Nasal cavity respiratory epithelium epithelial cell of viscerocranial mucosa (primary cell): ENCODE data around the gene KRTAP13-3. TPM values are rescaled to one million over a fixed set of nuclear protein-coding genes. Genes with fewer than 3 reads are reported as not detected.

Experiments
- total RNA-seq: library from RNA; depleted of rRNA; stranded (reverse); fragments of >200 nt; gene quantifications from 2 replicates; pipeline ENCODE4 v1.2.3, GENCODE V29; 2014

The KRTAP13-3 gene
- not detected in 2 replicates for total RNA-seq

GRCh38 chr21:30425826-30426225 is at the start of gene KRTAP13-3:
Gene KRTAP13-3, minus strand, starts transcription at chr21:30425926. Its CDS starts 14 bp downstream, at chr21:30425912.

GRCh38 chr21:30439975-30440374 is 14.2 kb upstream of the KRTAP13-3 start, which contains the start of gene KRTAP15-1:
Gene KRTAP15-1, plus strand, starts transcription at chr21:30440275. Its CDS starts 53 bp downstream, at chr21:30440328.

GRCh38 chr21:30430170-30430655 is 4.5 kb upstream of the KRTAP13-3 start, which contains the start of gene KRTAP13-4:
Gene KRTAP13-4, plus strand, starts transcription at chr21:30430220. Its CDS starts 56 bp downstream, at chr21:30430276.

GRCh38 chr21:30395731-30396130 is 30.0 kb downstream of the KRTAP13-3 start, which contains the start of gene KRTAP13-1:
Gene KRTAP13-1, plus strand, starts transcription at chr21:30396031. Its CDS starts 56 bp downstream, at chr21:30396087.

Other genes starting within 250 kb of the KRTAP13-3 start
- gene CLDN8, start 209.8 kb downstream of the KRTAP13-3 start, total RNA-seq, result 0.14 TPM in 1 of 2 replicates, not detected in the other
- gene KRTAP24-1, start 143.0 kb downstream of the KRTAP13-3 start, total RNA-seq, result not detected in 2 replicates
- gene KRTAP25-1, start 136.4 kb downstream of the KRTAP13-3 start, total RNA-seq, result not detected in 2 replicates
- not detected in 2 replicates for gene KRTAP26-1, start 105.6 kb downstream of the KRTAP13-3 start, total RNA-seq
- not detected in 2 replicates for gene KRTAP27-1, start 88.2 kb downstream of the KRTAP13-3 start, total RNA-seq
- not detected in 2 replicates for gene KRTAP23-1, start 77.3 kb downstream of the KRTAP13-3 start, total RNA-seq
- gene KRTAP13-2, start 53.7 kb downstream of the KRTAP13-3 start, total RNA-seq, result not detected in 2 replicates
- not detected in 2 replicates for gene KRTAP13-1, start 29.9 kb downstream of the KRTAP13-3 start, total RNA-seq
- gene KRTAP13-4, start 4.3 kb upstream of the KRTAP13-3 start, total RNA-seq, result not detected in 2 replicates
- gene KRTAP15-1, start 14.3 kb upstream of the KRTAP13-3 start, total RNA-seq, result not detected in 2 replicates
- not detected in 2 replicates for gene KRTAP19-1, start 54.4 kb upstream of the KRTAP13-3 start, total RNA-seq
- gene KRTAP19-2, start 61.5 kb upstream of the KRTAP13-3 start, total RNA-seq, result not detected in 2 replicates
- not detected in 2 replicates for gene KRTAP19-3, start 66.1 kb upstream of the KRTAP13-3 start, total RNA-seq
- gene KRTAP19-4, start 71.2 kb upstream of the KRTAP13-3 start, total RNA-seq, result not detected in 2 replicates
- gene KRTAP19-5, start 76.2 kb upstream of the KRTAP13-3 start, total RNA-seq, result not detected in 2 replicates
- not detected in 2 replicates for gene KRTAP19-6, start 115.9 kb upstream of the KRTAP13-3 start, total RNA-seq
- gene KRTAP19-7, start 135.4 kb upstream of the KRTAP13-3 start, total RNA-seq, result not detected in 2 replicates
- gene KRTAP22-2, start 164.5 kb upstream of the KRTAP13-3 start, total RNA-seq, result not detected in 2 replicates
- not detected in 2 replicates for gene KRTAP6-3, start 166.5 kb upstream of the KRTAP13-3 start, total RNA-seq
- not detected in 2 replicates for gene KRTAP6-2, start 173.0 kb upstream of the KRTAP13-3 start, total RNA-seq
- not detected in 2 replicates for gene KRTAP22-1, start 175.2 kb upstream of the KRTAP13-3 start, total RNA-seq
- not detected in 2 replicates for gene KRTAP6-1, start 188.0 kb upstream of the KRTAP13-3 start, total RNA-seq
- not detected in 2 replicates for gene KRTAP20-1, start 190.5 kb upstream of the KRTAP13-3 start, total RNA-seq
- not detected in 2 replicates for gene KRTAP20-4, start 194.7 kb upstream of the KRTAP13-3 start, total RNA-seq
- gene KRTAP20-2, start 209.3 kb upstream of the KRTAP13-3 start, total RNA-seq, result not detected in 2 replicates
- gene KRTAP20-3, start 216.9 kb upstream of the KRTAP13-3 start, total RNA-seq, result not detected in 2 replicates